HT-29 (cell line): Measurements from ENCODE around the gene AK9. TPM values are rescaled to one million over a fixed set of nuclear protein-coding genes. Genes with fewer than 3 reads are reported as not detected.

Source experiments
- DNase-seq: peaks from one replicate; pipeline ENCODE4 v3.0.0-alpha.2; 2015; ENCODE audit warnings: low spot score
- total RNA-seq: library from RNA; depleted of rRNA; stranded (reverse); fragments of >200 nt; shearing (Covaris generic); gene quantifications from 2 replicates; pipeline ENCODE4 v1.2.3, GENCODE V29; 2014; rRNA removed

The AK9 gene
- total RNA-seq, 1 experiment from 2014 or later = 2.1 TPM

DNA sequence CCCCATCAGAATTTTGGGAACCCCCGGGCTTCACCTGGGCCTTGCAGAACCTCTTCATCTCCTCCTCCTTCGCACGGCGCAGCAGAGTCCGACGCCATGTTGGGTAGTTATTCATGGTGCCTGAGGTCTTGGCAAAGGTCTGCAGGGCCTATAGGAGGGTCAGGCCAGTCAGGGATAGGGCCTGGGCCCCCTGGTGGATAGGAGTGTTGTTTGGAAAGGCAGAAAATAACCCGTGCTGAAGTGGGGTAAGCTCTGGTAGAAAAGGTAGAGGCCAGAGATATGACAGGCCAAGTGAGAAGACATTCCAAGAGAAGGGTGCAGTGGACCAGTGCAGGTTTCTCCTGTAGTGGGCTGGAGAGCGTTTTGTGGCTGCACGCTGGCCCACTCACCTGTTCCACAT is 245.6 kb downstream of the AK9 start:
- no peak for DNase-seq

DNA sequence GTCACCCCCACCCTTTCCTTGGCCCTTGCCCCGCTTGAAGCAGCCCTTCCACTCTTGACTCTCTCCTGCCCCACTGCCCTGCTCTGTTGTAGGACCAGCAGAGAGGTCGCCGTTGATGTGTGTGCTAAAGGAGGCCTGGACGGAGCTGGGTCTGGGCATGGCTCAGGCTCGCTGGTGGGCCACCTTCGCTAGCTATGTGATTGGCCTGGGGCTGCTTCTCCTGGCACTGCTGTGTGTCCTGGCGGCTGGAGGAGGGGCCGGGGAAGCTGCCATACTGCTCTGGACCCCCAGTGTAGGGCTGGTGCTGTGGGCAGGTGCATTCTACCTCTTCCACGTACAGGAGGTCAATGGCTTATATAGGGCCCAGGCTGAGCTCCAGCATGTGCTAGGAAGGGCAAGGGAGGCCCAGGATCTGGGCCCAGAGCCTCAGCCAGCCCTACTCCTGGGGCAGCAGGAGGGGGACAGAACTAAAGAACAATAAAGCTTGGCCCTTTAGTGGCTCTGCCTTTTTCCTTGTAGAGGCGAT is 247.5 kb downstream of the AK9 start:
- DNase-seq = no peak

Other genes with a start within 250 kb of the AK9 start
- 23.6 and 26.4 TPM in 2 replicates for gene MICAL1, start 235.4 kb downstream of the AK9 start, total RNA-seq
- gene ZBTB24, start 208.0 kb downstream of the AK9 start, total RNA-seq = 4.6 and 4.8 TPM in 2 replicates
- 6.5 and 6.6 TPM in 2 replicates for gene FIG4, start 94 bp upstream of the AK9 start, total RNA-seq